PC-9 (cell line): ENCODE results near the gene SULT2A1. TPM values are rescaled to one million over a fixed set of nuclear protein-coding genes. Genes with fewer than 3 reads are reported as not detected.
A peak's percentile ranks its signal among the peaks of the same experiment; 100 is the strongest.

Experiments used
- BruUV-seq: library from RNA; stranded (reverse); fragments of 400-500 nt; replicated peaks from 2 replicates; lab custom pipeline; 2021; lab: Mats Ljungman, UMichigan
- CTCF ChIA-PET: fragments of 300-600 bp; sonication (Branson Sonifier 250); formaldehyde crosslinking; loops from one replicate; lab custom pipeline; 2022; ENCODE audit warnings: antibody characterized with exemption; lab: Charles Lee
- POLR2A ChIA-PET: fragments of 300-600 bp; sonication (Branson Sonifier 250); formaldehyde crosslinking; loops from one replicate; lab custom pipeline; 2022; ENCODE audit warnings: antibody characterized with exemption; ENCODE audit not compliant: unreplicated experiment; lab: Charles Lee
- DNase-seq, 2 experiments: peaks; one replicate each; pipeline versions ENCODE4 v3.0.0 to v3.0.0-alpha.2; 2015 to 2022; ENCODE audit warnings: mixed read lengths in 1 of 2
- H2AFZ ChIP-seq: fragments of 200-600 bp; sonication (generic); 2 replicates; pipeline ENCODE4 v1.8.1; 2017; ENCODE audit warnings: antibody characterized with exemption
- H3F3A ChIP-seq: fragments of 200-600 bp; sonication (generic); 2 replicates; pipeline ENCODE4 v1.8.1; 2017; ENCODE audit warnings: antibody characterized with exemption, mild to moderate bottlenecking, low read depth; ENCODE audit not compliant: insufficient read depth
- H3K27ac ChIP-seq: fragments of 200-600 bp; sonication (generic); 2 replicates; pipeline ENCODE4 v1.6.1; 2016; ENCODE audit warnings: mixed run types
- H3K27me3 ChIP-seq: fragments of 200-600 bp; sonication (generic); 2 replicates; pipeline ENCODE4 v1.6.1; 2016; ENCODE audit warnings: low read depth, mixed run types; ENCODE audit not compliant: insufficient read depth
- H3K36me3 ChIP-seq: fragments of 200-600 bp; sonication (generic); 2 replicates; pipeline ENCODE4 v1.6.1; 2016; ENCODE audit warnings: low read depth, mixed run types
- H3K4me1 ChIP-seq: fragments of 200-600 bp; sonication (generic); replicated peaks from 2 replicates; pipeline ENCODE4 v1.6.1; 2016; ENCODE audit warnings: mixed run types; ENCODE audit not compliant: insufficient read depth
- H3K4me2 ChIP-seq: fragments of 200-600 bp; sonication (generic); 2 replicates; pipeline ENCODE4 v1.6.1; 2017; ENCODE audit warnings: mixed run types
- H3K4me3 ChIP-seq: fragments of 200-600 bp; sonication (generic); 2 replicates; pipeline ENCODE4 v1.6.1; 2016; ENCODE audit warnings: mixed run types
- H3K79me2 ChIP-seq: fragments of 200-600 bp; sonication (generic); 2 replicates; pipeline ENCODE4 v1.6.1; 2017; ENCODE audit warnings: low read depth, mixed run types
- H3K9me2 ChIP-seq: fragments of 200-600 bp; sonication (generic); 2 replicates; pipeline ENCODE4 v1.8.1; 2017; ENCODE audit warnings: mild to moderate bottlenecking; ENCODE audit not compliant: insufficient read depth
- H3K9me3 ChIP-seq: fragments of 200-600 bp; sonication (generic); 2 replicates; pipeline ENCODE4 v1.8.1; 2016; ENCODE audit warnings: low read depth; ENCODE audit not compliant: insufficient read depth
- H4K20me1 ChIP-seq: fragments of 200-600 bp; sonication (generic); 2 replicates; pipeline ENCODE4 v1.8.1; 2017; ENCODE audit not compliant: insufficient read depth
- EZH2 ChIP-seq: fragments of 200-600 bp; sonication (generic); IDR thresholded peaks from 2 replicates; pipeline ENCODE4 v1.8.0; 2017; ENCODE audit warnings: antibody characterized with exemption, low read depth
- intact Hi-C: fragments of 100-400 bp; cut with micrococcal nuclease; formaldehyde crosslinking; loops from one replicate; pipeline ENCODE4 v1.10.0; 2022; ENCODE audit not compliant: unreplicated experiment
- total RNA-seq: library from RNA; stranded (reverse); gene quantifications from 2 replicates; pipeline ENCODE4 v1.2.3, GENCODE V29; 2021
- TF ChIP-seq, protein P1 (sequence below): fragments of 200-600 bp; sonication (generic); conservative IDR thresholded peaks from 2 replicates; pipeline ENCODE4 v1.6.1; 2017; ENCODE audit warnings: mixed run types, antibody characterized with exemption, mild to moderate bottlenecking, moderate library complexity

The SULT2A1 gene
- total RNA-seq, 1 experiment from 2014 or later = not detected

DNA sequence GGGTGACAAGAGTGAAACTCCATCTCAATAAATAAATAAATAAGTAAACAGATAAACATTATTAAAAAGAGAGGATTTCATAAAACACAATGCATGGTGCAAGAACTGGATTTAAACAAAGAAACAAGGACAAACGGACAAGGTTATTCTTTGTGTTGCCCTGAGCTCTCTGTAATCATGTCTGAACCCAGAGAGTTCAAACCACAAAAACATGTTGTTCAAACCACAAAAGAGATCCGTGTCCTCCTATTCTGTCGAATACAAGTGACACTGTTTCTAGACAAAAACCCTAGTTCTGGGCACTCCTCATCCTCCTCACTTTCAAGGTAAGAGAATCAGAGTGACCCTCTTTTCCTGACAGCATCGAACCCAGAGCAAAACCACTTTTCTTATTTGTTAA is 31.7 kb downstream of the SULT2A1 start:
- TF ChIP-seq EZH2 = no peak
- TF ChIP-seq, protein P1, sequence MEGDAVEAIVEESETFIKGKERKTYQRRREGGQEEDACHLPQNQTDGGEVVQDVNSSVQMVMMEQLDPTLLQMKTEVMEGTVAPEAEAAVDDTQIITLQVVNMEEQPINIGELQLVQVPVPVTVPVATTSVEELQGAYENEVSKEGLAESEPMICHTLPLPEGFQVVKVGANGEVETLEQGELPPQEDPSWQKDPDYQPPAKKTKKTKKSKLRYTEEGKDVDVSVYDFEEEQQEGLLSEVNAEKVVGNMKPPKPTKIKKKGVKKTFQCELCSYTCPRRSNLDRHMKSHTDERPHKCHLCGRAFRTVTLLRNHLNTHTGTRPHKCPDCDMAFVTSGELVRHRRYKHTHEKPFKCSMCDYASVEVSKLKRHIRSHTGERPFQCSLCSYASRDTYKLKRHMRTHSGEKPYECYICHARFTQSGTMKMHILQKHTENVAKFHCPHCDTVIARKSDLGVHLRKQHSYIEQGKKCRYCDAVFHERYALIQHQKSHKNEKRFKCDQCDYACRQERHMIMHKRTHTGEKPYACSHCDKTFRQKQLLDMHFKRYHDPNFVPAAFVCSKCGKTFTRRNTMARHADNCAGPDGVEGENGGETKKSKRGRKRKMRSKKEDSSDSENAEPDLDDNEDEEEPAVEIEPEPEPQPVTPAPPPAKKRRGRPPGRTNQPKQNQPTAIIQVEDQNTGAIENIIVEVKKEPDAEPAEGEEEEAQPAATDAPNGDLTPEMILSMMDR = no peak
- intact Hi-C loops = no loop called here
- Histone ChIP-seq H3F3A (0 out of 2 replicates have a peak, but pooled peaks cover 4% of the 10 kb centered on the region), H3K4me3 (no peak overlapping the region), H2AFZ (no peak overlapping the region), H4K20me1 (no peaks in the 10 kb centered on the region), H3K4me2 (no peak overlapping the region), H3K4me1 (peaks cover 14% of the 10 kb centered on the region; the same call in 1 of the 2 replicates), H3K9me2 (no peaks in the 10 kb centered on the region), H3K27me3 (peaks cover 51% of the 10 kb centered on the region), H3K9me3 (no peaks in the 10 kb centered on the region), H3K79me2 (no peaks in the 10 kb centered on the region), H3K36me3 (no peaks in the 10 kb centered on the region), H3K27ac (no peak overlapping the region)
- no TSS peak for BruUV-seq
- ChIA-PET CTCF (interaction anchor here (0.6 kb wide), 1 partner anchor 349 kb away, joined by 3 read pairs; no protein-coding TSS in a partner anchor), POLR2A (interaction anchor here (0.6 kb wide), 1 partner anchor 83 kb away, joined by 9 read pairs; no protein-coding TSS in a partner anchor)
- DNase-seq = no peak

DNA sequence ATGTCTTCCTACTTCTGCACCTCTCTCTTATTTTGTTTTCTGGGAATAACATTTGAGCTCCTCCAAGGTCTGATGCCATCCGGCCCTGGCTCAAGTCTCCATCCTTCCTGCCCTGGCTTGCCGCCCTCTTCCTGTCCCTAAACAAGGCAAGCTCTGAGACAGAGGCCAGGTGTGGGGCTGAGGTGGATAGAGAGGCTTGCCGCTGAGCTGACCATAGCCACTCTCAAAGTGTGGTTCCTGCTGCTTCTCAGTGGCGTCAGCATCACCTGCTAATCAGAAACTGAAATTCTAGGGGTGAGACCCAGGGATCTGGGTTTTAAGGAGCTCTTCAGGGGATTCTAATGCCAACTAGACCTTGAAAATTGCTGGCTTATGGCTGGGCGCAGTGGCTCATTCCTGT is 33.1 kb downstream of the SULT2A1 start:
- no peaks in the 10 kb centered on the region for H3K79me2 ChIP-seq
- peaks cover 16% of the 10 kb centered on the region; the same call in 1 of the 2 replicates for H3K4me1 ChIP-seq
- no peak for DNase-seq
- H3K4me2 ChIP-seq = no peak overlapping the region
- TF ChIP-seq, protein P1 = no peak
- TF ChIP-seq EZH2 = no peak
- 0 out of 2 replicates have a peak, but pooled peaks cover 4% of the 10 kb centered on the region for H3F3A ChIP-seq
- H3K4me3 ChIP-seq = no peak overlapping the region
- POLR2A ChIA-PET = no interaction called here
- CTCF ChIA-PET = interaction anchor here (0.5 to 0.8 kb wide), 3 partner anchors 11 to 129 kb away, joined by 3 read pairs; no protein-coding TSS in a partner anchor
- H3K9me3 ChIP-seq = no peaks in the 10 kb centered on the region
- no peaks in the 10 kb centered on the region for H3K36me3 ChIP-seq
- H3K27me3 ChIP-seq = peaks cover 65% of the 10 kb centered on the region
- BruUV-seq = no TSS peak
- H4K20me1 ChIP-seq = no peaks in the 10 kb centered on the region
- no peak overlapping the region for H3K27ac ChIP-seq
- intact Hi-C loops = no loop called here
- H3K9me2 ChIP-seq = no peaks in the 10 kb centered on the region
- no peak overlapping the region for H2AFZ ChIP-seq

DNA sequence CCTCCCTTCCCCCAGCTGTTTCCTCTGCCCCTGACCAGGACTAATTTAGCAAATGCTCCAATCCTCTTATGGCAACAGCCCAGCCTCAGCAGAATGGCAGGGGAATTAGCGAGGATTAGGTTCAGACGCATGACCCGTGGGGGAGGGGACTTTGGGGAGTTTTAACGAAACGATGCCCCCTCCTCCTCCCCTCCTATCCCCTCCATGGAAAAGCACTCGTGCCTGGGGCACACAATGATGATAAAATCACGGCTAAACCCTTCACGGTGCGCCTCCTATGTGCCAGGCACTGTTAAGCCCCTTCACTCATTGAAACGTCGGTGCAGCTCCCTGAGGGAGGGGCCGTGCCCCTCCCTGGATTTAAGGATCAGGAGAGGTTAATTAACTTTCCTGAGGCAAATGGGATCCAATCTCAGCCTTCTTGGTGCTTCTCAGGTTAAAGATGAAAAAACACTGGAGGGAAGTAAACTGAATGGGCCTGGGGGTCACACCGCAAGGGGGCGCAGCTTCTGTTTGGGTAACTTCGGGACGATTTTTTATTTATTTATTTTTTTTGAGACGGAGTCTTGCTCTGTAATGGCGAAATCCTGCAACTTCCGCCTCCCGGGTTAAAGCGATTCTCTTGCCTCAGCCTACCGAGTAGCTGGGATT is 37.2 kb downstream of the SULT2A1 start:
- H3F3A ChIP-seq = no peaks in the 10 kb centered on the region; the same call in 1 of the 2 replicates
- TF ChIP-seq, protein P1 = peak; percentile 73
- no peak for TF ChIP-seq EZH2

More for the DNA sequence above, 37.2 kb downstream of the SULT2A1 start:
- peaks cover 48% of the 10 kb centered on the region for H3K27me3 ChIP-seq
- H3K27ac ChIP-seq = no peak overlapping the region
- no peak overlapping the region; the same call in 1 of the 2 replicates for H2AFZ ChIP-seq
- peaks cover 13% of the 10 kb centered on the region; the same call in 1 of the 2 replicates for H3K4me1 ChIP-seq
- H4K20me1 ChIP-seq = no peaks in the 10 kb centered on the region
- H3K9me2 ChIP-seq = no peaks in the 10 kb centered on the region
- BruUV-seq = no TSS peak
- POLR2A ChIA-PET = no interaction called here
- CTCF ChIA-PET = no interaction called here
- H3K4me3 ChIP-seq = no peak overlapping the region; the same call in 1 of the 2 replicates
- intact Hi-C loops = no loop called here
- no peaks in the 10 kb centered on the region for H3K79me2 ChIP-seq
- peak overlapping the region; percentile 64 for H3K4me2 ChIP-seq
- H3K36me3 ChIP-seq = no peaks in the 10 kb centered on the region
- DNase-seq = peak in 1 of 2 experiments; percentile 23
- no peaks in the 10 kb centered on the region for H3K9me3 ChIP-seq
